H1 (cell line): ENCODE data around the gene CHTF8. TPM values are rescaled to one million over a fixed set of nuclear protein-coding genes. Genes with fewer than 3 reads are reported as not detected.
"Not testable (repeated sequence)": the region's sequence is repeated elsewhere in the genome, so short reads cannot be mapped to it uniquely, and the experiment has no call there.

ENCODE experiments used
- CTCF ChIA-PET: fragments of 300-600 bp; sonication (Branson Sonifier 250); formaldehyde crosslinking; loops from one replicate; lab custom pipeline; 2021; ENCODE audit not compliant: partially characterized antibody; lab: Charles Lee
- POLR2A ChIA-PET: fragments of 300-600 bp; sonication (Branson Sonifier 250); formaldehyde crosslinking; loops from one replicate; lab custom pipeline; 2021; ENCODE audit warnings: inconsistent platforms; ENCODE audit not compliant: partially characterized antibody; lab: Charles Lee
- DNase-seq, 2 experiments: peaks; one replicate each; pipeline versions ENCODE4 v3.0.0 to v3.0.0-alpha.2; 2010 to 2022; ENCODE audit warnings: low spot score in 2 of 2, low read depth in 1 of 2, mixed read lengths in 1 of 2
- FAIRE-seq: peaks from 2 replicates; lab custom pipeline; 2011; peaks lifted over from hg19 to GRCh38; lab: Jason Lieb, UNC
- H2AFZ ChIP-seq: 2 replicates; pipeline ENCODE4 v1.8.1; 2012; ENCODE audit warnings: low read length, inconsistent platforms
- H2AK5ac ChIP-seq: 2 replicates; pipeline ENCODE4 v1.6.1; 2013; ENCODE audit warnings: low read depth, low read length
- H2BK120ac ChIP-seq: replicated peaks from 2 replicates; pipeline ENCODE3; 2013; ENCODE audit warnings: low read depth, low read length, inconsistent platforms
- H2BK12ac ChIP-seq: 2 replicates; pipeline ENCODE4 v1.6.1; 2013; ENCODE audit warnings: low read depth, low read length
- H2BK15ac ChIP-seq: 2 replicates; pipeline ENCODE4 v1.6.1; 2013; ENCODE audit warnings: low read length
- H2BK20ac ChIP-seq: 2 replicates; pipeline ENCODE4 v1.6.1; 2013; ENCODE audit warnings: low read length
- H2BK5ac ChIP-seq: 2 replicates; pipeline ENCODE4 v1.6.1; 2013; ENCODE audit warnings: low read depth, low read length
- H3K14ac ChIP-seq: 2 replicates; pipeline ENCODE4 v1.6.1; 2013; ENCODE audit warnings: inconsistent platforms; ENCODE audit not compliant: insufficient read length
- H3K18ac ChIP-seq: 2 replicates; pipeline ENCODE4 v1.6.1; 2013; ENCODE audit warnings: low read length; ENCODE audit errors: extremely low read depth
- H3K23ac ChIP-seq: 2 replicates; pipeline ENCODE4 v1.6.1; 2013; ENCODE audit warnings: inconsistent platforms; ENCODE audit not compliant: insufficient read length
- H3K23me2 ChIP-seq: 2 replicates; pipeline ENCODE4 v1.6.1; 2013; ENCODE audit warnings: low read depth, low read length
- H3K27ac ChIP-seq: 2 replicates; pipeline ENCODE4 v1.6.1; 2011; ENCODE audit warnings: low read depth, low read length, inconsistent platforms
- H3K27me3 ChIP-seq, 4 experiments: replicated peaks in 1 of 4; 1 replicate in 1 of 4; 2 replicates in 3 of 4; pipeline versions ENCODE4 v1.6.1 to v1.8.1; 2011 to 2013; ENCODE audit warnings: low read length in 3 of 4, mild to moderate bottlenecking in 3 of 4, inconsistent platforms in 2 of 4, mixed read lengths in 2 of 4, moderate library complexity in 1 of 4; ENCODE audit not compliant: control insufficient read depth in 3 of 4, insufficient read depth in 3 of 4; ENCODE audit errors: extremely low read depth in 1 of 4
- H3K36me3 ChIP-seq, 4 experiments: 2 replicates each; pipeline versions ENCODE4 v1.6.1 to v1.8.1; 2011 to 2013; ENCODE audit warnings: mild to moderate bottlenecking in 4 of 4, low read length in 3 of 4, moderate library complexity in 2 of 4, control low read depth in 1 of 4, inconsistent platforms in 1 of 4; ENCODE audit not compliant: insufficient read depth in 4 of 4, control insufficient read depth in 2 of 4
- H3K4ac ChIP-seq: replicated peaks from 2 replicates; pipeline ENCODE3; 2013; ENCODE audit warnings: low read length, low read depth, mixed read lengths, inconsistent platforms; ENCODE audit not compliant: insufficient read length
- H3K4me1 ChIP-seq, 4 experiments: replicated peaks in 1 of 4; 1 replicate in 1 of 4; 2 replicates in 3 of 4; pipeline versions ENCODE4 v1.6.1 to v1.8.1; 2011 to 2013; ENCODE audit warnings: low read length in 3 of 4, inconsistent platforms in 2 of 4, mixed read lengths in 1 of 4; ENCODE audit not compliant: insufficient read depth in 4 of 4, control insufficient read depth in 3 of 4
- H3K4me2 ChIP-seq, 2 experiments: 2 replicates each; pipeline versions ENCODE4 v1.6.1 to v1.8.1; 2011 to 2013; ENCODE audit warnings: low read depth in 2 of 2, low read length in 2 of 2, control low read depth in 1 of 2, inconsistent platforms in 1 of 2, mild to moderate bottlenecking in 1 of 2; ENCODE audit not compliant: insufficient read depth in 1 of 2
- H3K4me3 ChIP-seq, 4 experiments: fragments of 200-600, 300-600 bp in 1 of 4; sonication (generic), shearing (Covaris generic), sonication (Bioruptor Twin) in 1 of 4; 2 replicates each; pipeline versions ENCODE4 v1.5.1 to v1.8.1; 2011 to 2016; ENCODE audit warnings: low read length in 4 of 4, low read depth in 3 of 4, control low read depth in 2 of 4, inconsistent platforms in 2 of 4, mild to moderate bottlenecking in 2 of 4, mixed read lengths in 1 of 4, moderate library complexity in 1 of 4; ENCODE audit not compliant: insufficient read depth in 2 of 4; ENCODE audit errors: extremely low read depth in 1 of 4
- H3K56ac ChIP-seq: replicated peaks from 2 replicates; pipeline ENCODE3; 2013; ENCODE audit warnings: low read depth, mild to moderate bottlenecking, mixed read lengths, low read length, inconsistent platforms; ENCODE audit not compliant: insufficient read length
- H3K79me1 ChIP-seq: 2 replicates; pipeline ENCODE4 v1.6.1; 2013; ENCODE audit warnings: low read depth, low read length, control low read depth
- H3K79me2 ChIP-seq, 2 experiments: 2 replicates each; pipeline versions ENCODE4 v1.6.1 to v1.8.1; 2012 to 2013; ENCODE audit warnings: low read length in 2 of 2, mild to moderate bottlenecking in 2 of 2, inconsistent platforms in 1 of 2; ENCODE audit not compliant: insufficient read depth in 2 of 2, control insufficient read depth in 1 of 2
- H3K9ac ChIP-seq, 4 experiments: replicated peaks in 1 of 4; 1 replicate in 1 of 4; 2 replicates in 3 of 4; pipeline versions ENCODE4 v1.6.1 to v1.8.1; 2011 to 2013; ENCODE audit warnings: low read depth in 3 of 4, low read length in 3 of 4, control low read depth in 2 of 4, mild to moderate bottlenecking in 2 of 4, moderate library complexity in 2 of 4, inconsistent platforms in 1 of 4; ENCODE audit errors: extremely low read depth in 1 of 4
- H3K9me3 ChIP-seq, 2 experiments: 2 replicates each; pipeline versions ENCODE4 v1.6.1 to v1.8.1; 2012 to 2013; ENCODE audit warnings: mild to moderate bottlenecking in 2 of 2, moderate library complexity in 2 of 2, control low read depth in 1 of 2, inconsistent platforms in 1 of 2, low read depth in 1 of 2, low read length in 1 of 2, mixed read lengths in 1 of 2; ENCODE audit not compliant: insufficient read depth in 2 of 2
- H4K20me1 ChIP-seq, 2 experiments: replicated peaks in 1 of 2; 2 replicates each; pipeline versions ENCODE3 to v1.8.1; 2011 to 2013; ENCODE audit warnings: inconsistent platforms in 2 of 2, low read length in 2 of 2, mild to moderate bottlenecking in 1 of 2; ENCODE audit not compliant: insufficient read depth in 2 of 2, control insufficient read depth in 1 of 2
- H4K5ac ChIP-seq: 2 replicates; pipeline ENCODE4 v1.6.1; 2013; ENCODE audit warnings: low read length, low read depth, mixed read lengths, inconsistent platforms; ENCODE audit not compliant: insufficient read length
- H4K8ac ChIP-seq: 2 replicates; pipeline ENCODE4 v1.8.0; 2013; ENCODE audit warnings: mild to moderate bottlenecking, moderate library complexity, low read length, inconsistent platforms; ENCODE audit not compliant: insufficient read depth; ENCODE audit errors: extremely low read depth
- H4K91ac ChIP-seq: replicated peaks from 2 replicates; pipeline ENCODE3; 2013; ENCODE audit warnings: low read length, mixed read lengths, inconsistent platforms; ENCODE audit not compliant: insufficient read length
- CREB1 ChIP-seq: IDR thresholded peaks from 2 replicates; pipeline ENCODE4 v1.6.1; 2012; ENCODE audit warnings: inconsistent platforms
- MAFK ChIP-seq: IDR thresholded peaks from 2 replicates; pipeline ENCODE4 v1.6.1; 2012; ENCODE audit warnings: low read depth, mild to moderate bottlenecking, improper control_type of control experiment, low read length
- POLR2A ChIP-seq, 2 experiments: IDR thresholded peaks; 1 replicate in 1 of 2; 2 replicates in 1 of 2; pipeline ENCODE4 v1.6.1; 2011; ENCODE audit warnings: low read depth in 2 of 2, low read length in 2 of 2, mild to moderate bottlenecking in 2 of 2; ENCODE audit errors: control extremely low read depth in 1 of 2
- WGBS, 2 experiments: shearing (Covaris generic) in 1 of 2; methylation state at CpG; one replicate each; pipeline versions ENCODE4 v1.1.6 to v1.1.7; 2013 to 2015; ENCODE audit warnings: low lambda C conversion rate in 2 of 2, mixed read lengths in 2 of 2, inconsistent platforms in 1 of 2, low coverage in 1 of 2, missing lambda C conversion rate in 1 of 2; ENCODE audit not compliant: insufficient replicate concordance in 2 of 2, insufficient coverage in 1 of 2, insufficient read length in 1 of 2; ENCODE audit errors: extremely low coverage in 1 of 2, missing lambda C conversion rate in 1 of 2; 5-methylcytosine and 5-hydroxymethylcytosine counted together
- polyA plus RNA-seq, 7 experiments: library from polyadenylated mRNA; depleted of rRNA in 3 of 7; stranded (reverse) in 5 of 7; unstranded in 2 of 7; fragments of >200 nt in 5 of 7; fragments of 200-250 nt in 2 of 7; gene quantifications; 1 replicate in 5 of 7; 2 replicates in 1 of 7; 4 replicates in 1 of 7; pipeline versions ENCODE4 v1.2.1 to v1.2.3, GENCODE V29; 2011 to 2013; ENCODE audit warnings: missing spikeins in 2 of 7, mixed read lengths in 2 of 7
- total RNA-seq: library from RNA; stranded (reverse); fragmentation: NEBNext Ultra II Directional; extraction: Animal tissue kit (Norgen Biotek cat#: 25700); gene quantifications from 2 replicates; pipeline ENCODE4 v1.2.1, GENCODE V29; 2021

The CHTF8 gene
- total and polyA plus RNA-seq, 2 of the 8 experiments (the other 6 are each of a cell fraction or from before 2014, with no cell fraction given) = 114 to 138 TPM

GRCh38 chr16:69126221-69126620 lies 6.2 kb downstream of the CHTF8 start (continued):
- TF ChIP-seq MAFK (no peak), POLR2A (IDR thresholded peaks at IDR 0.05; ENCODE audit: control extremely low read depth in 1 of 2, low read depth in 2 of 2, low read length in 2 of 2) (no peak), CREB1 (no peak)

GRCh38 chr16:69124961-69125360 lies 7.4 kb downstream of the CHTF8 start:
- WGBS, 2 experiments = 94% methylated on average over 14 of the region's 14 CpGs; no CpG with 5 or more reads in 1 of the 2 experiments
- H2BK20ac ChIP-seq, H3K79me1 ChIP-seq, H4K5ac ChIP-seq, H3K27ac ChIP-seq, DNase-seq, H3K4me1 ChIP-seq, H3K4me2 ChIP-seq, H2BK5ac ChIP-seq, H2BK120ac ChIP-seq, H3K56ac ChIP-seq, H3K9me3 ChIP-seq, H2BK15ac ChIP-seq, H3K9ac ChIP-seq, H2AK5ac ChIP-seq, H3K23ac ChIP-seq, H3K27me3 ChIP-seq, H3K14ac ChIP-seq, H2AFZ ChIP-seq, H3K18ac ChIP-seq, H4K91ac ChIP-seq, H4K20me1 ChIP-seq, FAIRE-seq, H3K4me3 ChIP-seq, H2BK12ac ChIP-seq, H3K23me2 ChIP-seq, H3K4ac ChIP-seq, H4K8ac ChIP-seq: not testable (repeated sequence)
- H3K36me3 ChIP-seq = peaks cover 0 to 18% (median 8%) of the 10 kb centered on the region in 4 experiments; a peak in 5 of 8 replicates
- ChIA-PET CTCF (interaction anchor here (0.5 to 12.3 kb wide), 27 partner anchors 8 to 1584 kb away, joined by 3 to 174 read pairs (median 5); partner anchors contain the start of genes CHTF8, NIP7 and UTP4), POLR2A (interaction anchor here (0.9 to 3.4 kb wide), 5 partner anchors 9 to 36 kb away, joined by 3 to 14 read pairs (median 3); no protein-coding TSS in a partner anchor)
- peaks cover 0 to 43% of the 10 kb centered on the region in 2 experiments; a peak in 2 of 4 replicates for H3K79me2 ChIP-seq
